Panc1 (cell line): ENCODE measurements around the gene NSD2. TPM values are rescaled to one million over a fixed set of nuclear protein-coding genes. Genes with fewer than 3 reads are reported as not detected.

Source experiments
- ATAC-seq: fragments of 200-7000 bp; cut with Tn5 transposase; 2 replicates; pipeline ENCODE4 v1.9.1; 2020; ENCODE audit warnings: mild to moderate bottlenecking, moderate library complexity
- BruUV-seq: library from RNA; stranded (reverse); fragments of 400-500 nt; replicated peaks from 2 replicates; lab custom pipeline; 2021; lab: Mats Ljungman, UMichigan
- CTCF ChIA-PET: fragments of 300-600 bp; sonication (Branson Sonifier 250); formaldehyde crosslinking; loops from one replicate; lab custom pipeline; 2022; ENCODE audit warnings: antibody characterized with exemption; lab: Charles Lee
- POLR2A ChIA-PET: fragments of 300-600 bp; sonication (Branson Sonifier 250); formaldehyde crosslinking; loops from one replicate; lab custom pipeline; 2022; ENCODE audit warnings: antibody characterized with exemption; lab: Charles Lee
- DNase-seq: peaks from one replicate; pipeline ENCODE4 v3.0.0-alpha.2; 2010; ENCODE audit warnings: low read depth, low spot score
- H3K27ac ChIP-seq: 2 replicates; pipeline ENCODE4 v1.5.1; 2011; ENCODE audit warnings: mild to moderate bottlenecking, low read length, inconsistent platforms
- H3K27me3 ChIP-seq: fragments of 200-500 bp; sonication (Bioruptor generic); 2 replicates; pipeline ENCODE4 v1.6.0; 2014; ENCODE audit warnings: low read length, inconsistent platforms; ENCODE audit not compliant: control insufficient read depth, insufficient read depth
- H3K36me3 ChIP-seq: fragments of 200-500 bp; sonication (Bioruptor generic); 2 replicates; pipeline ENCODE4 v1.5.1; 2014; ENCODE audit warnings: inconsistent platforms, mild to moderate bottlenecking, low read length, moderate library complexity; ENCODE audit not compliant: control insufficient read depth, insufficient read depth
- H3K4me1 ChIP-seq: 2 replicates; pipeline ENCODE4 v1.5.1; 2011; ENCODE audit warnings: inconsistent platforms, mild to moderate bottlenecking, low read length, moderate library complexity; ENCODE audit not compliant: control insufficient read depth, insufficient read depth
- H3K4me3 ChIP-seq, 2 experiments: 2 replicates each; pipeline ENCODE4 v1.5.1; 2011 to 2012; ENCODE audit warnings: low read depth in 2 of 2, low read length in 2 of 2, mild to moderate bottlenecking in 2 of 2, inconsistent platforms in 1 of 2, moderate library complexity in 1 of 2
- H3K9me3 ChIP-seq: fragments of 200-500 bp; sonication (Bioruptor generic); 2 replicates; pipeline ENCODE4 v1.5.1; 2014; ENCODE audit warnings: low read depth, mild to moderate bottlenecking, inconsistent platforms, low read length, moderate library complexity; ENCODE audit not compliant: control insufficient read depth, insufficient read depth
- POLR2AphosphoS5 ChIP-seq: IDR thresholded peaks from 2 replicates; pipeline ENCODE4 v1.6.1; 2012; ENCODE audit warnings: mild to moderate bottlenecking, low read depth, low read length, moderate library complexity
- SIN3A ChIP-seq: IDR thresholded peaks from 2 replicates; pipeline ENCODE4 v1.6.1; 2012; ENCODE audit warnings: low read depth, mild to moderate bottlenecking, low read length, moderate library complexity, borderline replicate concordance; ENCODE audit not compliant: insufficient read depth
- TCF7L2 ChIP-seq: IDR thresholded peaks from 2 replicates; pipeline ENCODE4 v1.6.1; 2011; ENCODE audit warnings: mild to moderate bottlenecking, low read depth, low read length, inconsistent platforms
- in situ Hi-C: cut with HindIII; loops from 2 replicates; pipeline ENCODE4 v1.10.0; 2016; ENCODE audit warnings: low sequenced_read_pairs, low pct_unique_long_range_greater_than_20kb
- intact Hi-C: fragments of 100-400 bp; cut with micrococcal nuclease; formaldehyde crosslinking; loops from one replicate; pipeline ENCODE4 v1.10.0; 2022; ENCODE audit not compliant: unreplicated experiment
- total RNA-seq: library from RNA; stranded (reverse); gene quantifications from one replicate; pipeline ENCODE4 v1.2.1, GENCODE V29; 2021; ENCODE audit not compliant: unreplicated experiment
- TF ChIP-seq, protein P1 (sequence below): fragments of 450-650 bp; IDR thresholded peaks from 2 replicates; pipeline ENCODE4 v1.5.1; 2017; ENCODE audit warnings: mild to moderate bottlenecking
- TF ChIP-seq, protein P2 (sequence below), 2 experiments: IDR thresholded peaks; 2 replicates each; pipeline ENCODE4 v1.6.1; 2011 to 2012; ENCODE audit warnings: low read depth in 2 of 2, control low read depth in 1 of 2, low read length in 1 of 2, mild to moderate bottlenecking in 1 of 2, moderate library complexity in 1 of 2; ENCODE audit not compliant: insufficient read depth in 1 of 2

NSD2 gene
- total RNA-seq, 1 experiment from 2014 or later, result 116 TPM

DNA sequence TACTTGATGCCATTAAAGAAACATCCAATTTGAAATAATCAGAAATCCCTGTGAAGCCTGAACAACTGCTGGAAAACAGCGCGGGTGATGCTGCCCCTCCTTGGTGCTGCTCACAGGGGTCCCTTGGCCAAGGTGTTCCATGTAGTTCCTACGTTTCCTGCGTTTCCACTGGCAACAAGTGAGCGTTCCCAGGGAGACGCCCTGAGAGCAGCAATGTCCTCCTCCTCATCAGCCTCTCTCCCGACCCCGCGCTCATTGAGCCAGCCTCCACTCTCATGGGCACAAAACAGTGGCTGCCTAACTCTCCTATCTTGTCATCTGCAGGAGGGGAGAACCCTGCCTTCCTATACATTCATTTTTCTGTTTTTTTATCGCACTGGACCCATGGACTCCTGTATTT is 34.1 kb upstream of the NSD2 start:
- ATAC-seq, result no peak
- no peak for DNase-seq
- Histone ChIP-seq H3K9me3 (no peaks in the 10 kb centered on the region), H3K36me3 (peaks cover 7% of the 10 kb centered on the region; the same call in 1 of the 2 replicates), H3K27ac (no peak overlapping the region), H3K27me3 (no peaks in the 10 kb centered on the region), H3K4me1 (no peaks in the 10 kb centered on the region), H3K4me3 (no peak overlapping the region)
- CTCF ChIA-PET, result no interaction called here
- in situ Hi-C loops, result no loop called here
- POLR2A ChIA-PET, result no interaction called here
- intact Hi-C loops, result no loop called here
- TF ChIP-seq, protein P1, sequence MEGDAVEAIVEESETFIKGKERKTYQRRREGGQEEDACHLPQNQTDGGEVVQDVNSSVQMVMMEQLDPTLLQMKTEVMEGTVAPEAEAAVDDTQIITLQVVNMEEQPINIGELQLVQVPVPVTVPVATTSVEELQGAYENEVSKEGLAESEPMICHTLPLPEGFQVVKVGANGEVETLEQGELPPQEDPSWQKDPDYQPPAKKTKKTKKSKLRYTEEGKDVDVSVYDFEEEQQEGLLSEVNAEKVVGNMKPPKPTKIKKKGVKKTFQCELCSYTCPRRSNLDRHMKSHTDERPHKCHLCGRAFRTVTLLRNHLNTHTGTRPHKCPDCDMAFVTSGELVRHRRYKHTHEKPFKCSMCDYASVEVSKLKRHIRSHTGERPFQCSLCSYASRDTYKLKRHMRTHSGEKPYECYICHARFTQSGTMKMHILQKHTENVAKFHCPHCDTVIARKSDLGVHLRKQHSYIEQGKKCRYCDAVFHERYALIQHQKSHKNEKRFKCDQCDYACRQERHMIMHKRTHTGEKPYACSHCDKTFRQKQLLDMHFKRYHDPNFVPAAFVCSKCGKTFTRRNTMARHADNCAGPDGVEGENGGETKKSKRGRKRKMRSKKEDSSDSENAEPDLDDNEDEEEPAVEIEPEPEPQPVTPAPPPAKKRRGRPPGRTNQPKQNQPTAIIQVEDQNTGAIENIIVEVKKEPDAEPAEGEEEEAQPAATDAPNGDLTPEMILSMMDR, result no peak
- TF ChIP-seq SIN3A (no peak), POLR2AphosphoS5 (no peak), TCF7L2 (no peak)
- TF ChIP-seq, protein P2, sequence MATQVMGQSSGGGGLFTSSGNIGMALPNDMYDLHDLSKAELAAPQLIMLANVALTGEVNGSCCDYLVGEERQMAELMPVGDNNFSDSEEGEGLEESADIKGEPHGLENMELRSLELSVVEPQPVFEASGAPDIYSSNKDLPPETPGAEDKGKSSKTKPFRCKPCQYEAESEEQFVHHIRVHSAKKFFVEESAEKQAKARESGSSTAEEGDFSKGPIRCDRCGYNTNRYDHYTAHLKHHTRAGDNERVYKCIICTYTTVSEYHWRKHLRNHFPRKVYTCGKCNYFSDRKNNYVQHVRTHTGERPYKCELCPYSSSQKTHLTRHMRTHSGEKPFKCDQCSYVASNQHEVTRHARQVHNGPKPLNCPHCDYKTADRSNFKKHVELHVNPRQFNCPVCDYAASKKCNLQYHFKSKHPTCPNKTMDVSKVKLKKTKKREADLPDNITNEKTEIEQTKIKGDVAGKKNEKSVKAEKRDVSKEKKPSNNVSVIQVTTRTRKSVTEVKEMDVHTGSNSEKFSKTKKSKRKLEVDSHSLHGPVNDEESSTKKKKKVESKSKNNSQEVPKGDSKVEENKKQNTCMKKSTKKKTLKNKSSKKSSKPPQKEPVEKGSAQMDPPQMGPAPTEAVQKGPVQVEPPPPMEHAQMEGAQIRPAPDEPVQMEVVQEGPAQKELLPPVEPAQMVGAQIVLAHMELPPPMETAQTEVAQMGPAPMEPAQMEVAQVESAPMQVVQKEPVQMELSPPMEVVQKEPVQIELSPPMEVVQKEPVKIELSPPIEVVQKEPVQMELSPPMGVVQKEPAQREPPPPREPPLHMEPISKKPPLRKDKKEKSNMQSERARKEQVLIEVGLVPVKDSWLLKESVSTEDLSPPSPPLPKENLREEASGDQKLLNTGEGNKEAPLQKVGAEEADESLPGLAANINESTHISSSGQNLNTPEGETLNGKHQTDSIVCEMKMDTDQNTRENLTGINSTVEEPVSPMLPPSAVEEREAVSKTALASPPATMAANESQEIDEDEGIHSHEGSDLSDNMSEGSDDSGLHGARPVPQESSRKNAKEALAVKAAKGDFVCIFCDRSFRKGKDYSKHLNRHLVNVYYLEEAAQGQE (IDR thresholded peaks at IDR 0.05; ENCODE audit: insufficient read depth in 1 of 2, low read depth in 2 of 2, low read length in 1 of 2), result no peak
- BruUV-seq, result no TSS peak

DNA sequence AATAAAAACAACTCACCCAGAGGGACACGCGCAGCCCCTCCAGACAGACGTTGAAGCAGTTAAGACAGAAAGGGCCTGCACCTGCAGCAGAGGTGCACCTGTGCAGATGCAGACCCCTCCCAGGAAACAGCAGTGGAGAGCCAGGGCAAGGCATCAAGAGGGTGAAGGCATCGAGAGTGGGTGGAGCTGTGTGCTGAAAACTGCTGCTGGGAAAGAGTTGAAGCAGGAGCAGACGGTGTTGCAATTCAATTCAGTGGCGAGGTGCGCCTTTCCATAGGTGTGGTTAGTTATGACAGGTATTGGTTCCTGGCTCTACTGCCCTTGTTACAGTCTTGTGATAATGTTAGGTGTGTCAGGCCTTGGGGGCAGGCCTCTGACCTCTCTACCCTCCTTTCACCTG is 31.9 kb upstream of the NSD2 start:
- Histone ChIP-seq H3K4me1 (no peaks in the 10 kb centered on the region), H3K36me3 (peaks cover 7% of the 10 kb centered on the region; the same call in 1 of the 2 replicates), H3K27me3 (no peaks in the 10 kb centered on the region), H3K27ac (no peak overlapping the region), H3K4me3 (no peak overlapping the region), H3K9me3 (no peaks in the 10 kb centered on the region)
- DNase-seq (no peak), ATAC-seq (no peak)
- intact Hi-C loops (no loop called here), in situ Hi-C loops (no loop called here)
- BruUV-seq, result no TSS peak
- TF ChIP-seq POLR2AphosphoS5 (no peak), SIN3A (no peak), TCF7L2 (no peak)
- TF ChIP-seq, protein P2 (IDR thresholded peaks at IDR 0.05; ENCODE audit: insufficient read depth in 1 of 2, low read depth in 2 of 2, low read length in 1 of 2), result no peak
- TF ChIP-seq, protein P1, result no peak
- ChIA-PET POLR2A (no interaction called here), CTCF (no interaction called here)
